IgD-negative memory B cell (primary cell): Measurements from ENCODE around the gene PITX2. TPM values are rescaled to one million over a fixed set of nuclear protein-coding genes. Genes with fewer than 3 reads are reported as not detected.

Experiments
- H3K27ac Mint-ChIP-seq, 3 donors: one replicate each; pipeline ENCODE4 v1.8.0; 2020 to 2022; ENCODE audit warnings: mild to moderate bottlenecking in 3 of 3, mixed read lengths in 3 of 3, moderate library complexity in 1 of 3
- H3K27me3 Mint-ChIP-seq: one replicate; pipeline ENCODE4 v1.8.0; 2021; ENCODE audit warnings: mixed read lengths
- H3K36me3 Mint-ChIP-seq: one replicate; pipeline ENCODE4 v1.8.0; 2020; ENCODE audit warnings: mild to moderate bottlenecking, mixed read lengths
- H3K4me1 Mint-ChIP-seq, 3 donors: one replicate each; pipeline ENCODE4 v1.8.0; 2020 to 2022; ENCODE audit warnings: mixed read lengths in 3 of 3, mild to moderate bottlenecking in 1 of 3
- H3K4me3 Mint-ChIP-seq, 4 donors: one replicate each; pipeline ENCODE4 v1.8.0; 2020 to 2022; ENCODE audit warnings: mild to moderate bottlenecking in 4 of 4, mixed read lengths in 4 of 4, moderate library complexity in 3 of 4
- H3K9me3 Mint-ChIP-seq, 3 donors: one replicate each; pipeline ENCODE4 v1.8.0; 2020 to 2021; ENCODE audit warnings: mixed read lengths in 3 of 3, mild to moderate bottlenecking in 1 of 3
- polyA plus RNA-seq: library from polyadenylated mRNA; unstranded; fragments of 300-500 nt; fragmentation: Illumina TruSeq; gene quantifications from one replicate; pipeline ENCODE4 v1.2.3, GENCODE V29; 2021

Gene PITX2
- polyA plus RNA-seq, 1 donor from 2014 or later, result not detected

DNA sequence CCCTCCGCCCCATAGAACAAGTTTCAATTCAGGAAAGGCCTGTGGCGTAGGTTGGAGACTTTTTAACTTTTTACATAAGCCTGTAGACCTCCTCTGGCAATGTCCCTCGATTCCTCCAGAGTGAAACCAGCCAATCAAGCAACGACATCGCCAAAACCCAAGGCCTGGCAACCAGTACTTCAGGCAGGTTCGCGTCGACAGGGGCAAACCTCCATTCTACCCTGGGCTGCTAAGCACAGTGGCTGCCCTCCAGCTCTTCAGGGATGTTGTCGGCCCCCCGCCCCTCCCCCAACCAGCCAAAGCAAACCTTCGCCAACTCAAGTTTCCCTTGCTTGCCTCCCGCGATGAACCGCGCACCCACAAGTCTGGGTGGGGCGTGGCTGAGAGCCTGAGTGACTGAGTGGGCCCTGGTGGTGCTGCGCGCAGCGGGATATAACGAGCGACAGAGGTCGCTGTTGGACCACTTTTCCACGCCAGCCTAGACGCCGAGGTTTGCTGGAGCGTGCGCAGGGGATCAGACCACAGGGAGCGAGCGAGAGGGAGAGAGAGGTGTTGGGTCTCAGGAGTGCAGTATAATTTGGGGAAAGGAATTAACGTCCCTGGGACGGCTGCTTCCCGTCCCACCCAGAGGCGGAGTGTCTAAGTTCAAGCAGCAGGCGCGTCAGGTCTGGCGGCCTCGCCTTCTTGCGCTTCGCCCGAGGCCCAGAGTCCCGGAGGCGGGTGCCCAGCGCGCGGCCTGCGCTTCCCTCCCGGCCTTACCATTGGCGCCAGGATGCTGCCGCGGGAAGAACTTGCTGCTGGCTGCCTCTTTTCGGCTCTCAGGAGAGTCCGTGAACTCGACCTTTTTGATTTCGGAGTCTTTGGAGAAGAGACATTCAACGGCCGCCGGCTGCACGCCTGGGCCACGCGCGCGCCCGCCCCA lies 9.0 kb upstream of the PITX2 start:
- Mint-ChIP-seq H3K9me3 (peaks cover 3 to 20% (median 4%) of the 10 kb centered on the region in 3 donors), H3K4me1 (peaks cover 7 to 12% (median 11%) of the 10 kb centered on the region in 3 donors), H3K4me3 (peak overlapping the region in 3 of 4 donors; percentile 60 to 63 (median 60)), H3K36me3 (peaks cover 1% of the 10 kb centered on the region), H3K27ac (peak overlapping the region; percentile 83 to 95 (median 87)), H3K27me3 (peaks cover 81% of the 10 kb centered on the region)

DNA sequence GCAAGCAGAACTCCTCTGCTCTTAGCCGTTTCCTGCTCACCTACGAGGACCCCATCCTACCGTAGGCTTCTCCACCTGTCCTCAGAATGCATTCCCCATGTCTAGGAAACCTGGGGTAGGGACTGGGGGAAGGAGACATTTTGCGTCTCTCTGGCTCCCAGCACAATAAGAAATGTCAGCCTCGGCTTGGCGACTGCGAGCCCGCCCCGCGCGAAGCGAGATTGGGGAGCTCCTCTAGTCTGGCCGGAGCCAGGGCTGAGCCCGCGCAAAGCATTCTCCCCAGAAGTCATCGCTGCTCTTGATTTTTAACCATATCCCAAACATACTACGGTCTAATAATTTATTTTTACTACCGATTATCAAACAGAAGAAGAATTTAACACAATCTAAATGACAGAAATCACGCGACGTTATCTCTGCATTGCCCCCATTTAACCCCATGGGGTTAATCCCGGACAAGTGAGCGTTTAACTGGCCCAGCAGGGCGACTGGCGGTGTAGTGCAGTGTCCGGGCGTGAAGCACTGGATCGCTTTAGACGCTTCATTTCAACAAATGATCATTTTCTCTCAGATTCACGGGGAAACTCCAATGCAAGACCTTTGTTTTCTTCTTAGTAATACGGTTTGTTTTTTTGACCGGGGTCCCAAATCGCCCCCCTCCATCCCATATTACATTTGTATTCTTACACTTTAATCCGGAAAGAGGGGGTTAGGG lies 8.0 kb upstream of the PITX2 start:
- Mint-ChIP-seq H3K4me3 (peak overlapping the region in 3 of 4 donors; percentile 21 to 58 (median 34)), H3K9me3 (peaks cover 3 to 19% (median 4%) of the 10 kb centered on the region in 3 donors), H3K36me3 (peaks cover 1% of the 10 kb centered on the region), H3K27ac (peak overlapping the region in 2 of 3 donors; percentile 80 to 86), H3K4me1 (peaks cover 7 to 12% (median 11%) of the 10 kb centered on the region in 3 donors), H3K27me3 (peaks cover 80% of the 10 kb centered on the region)

DNA sequence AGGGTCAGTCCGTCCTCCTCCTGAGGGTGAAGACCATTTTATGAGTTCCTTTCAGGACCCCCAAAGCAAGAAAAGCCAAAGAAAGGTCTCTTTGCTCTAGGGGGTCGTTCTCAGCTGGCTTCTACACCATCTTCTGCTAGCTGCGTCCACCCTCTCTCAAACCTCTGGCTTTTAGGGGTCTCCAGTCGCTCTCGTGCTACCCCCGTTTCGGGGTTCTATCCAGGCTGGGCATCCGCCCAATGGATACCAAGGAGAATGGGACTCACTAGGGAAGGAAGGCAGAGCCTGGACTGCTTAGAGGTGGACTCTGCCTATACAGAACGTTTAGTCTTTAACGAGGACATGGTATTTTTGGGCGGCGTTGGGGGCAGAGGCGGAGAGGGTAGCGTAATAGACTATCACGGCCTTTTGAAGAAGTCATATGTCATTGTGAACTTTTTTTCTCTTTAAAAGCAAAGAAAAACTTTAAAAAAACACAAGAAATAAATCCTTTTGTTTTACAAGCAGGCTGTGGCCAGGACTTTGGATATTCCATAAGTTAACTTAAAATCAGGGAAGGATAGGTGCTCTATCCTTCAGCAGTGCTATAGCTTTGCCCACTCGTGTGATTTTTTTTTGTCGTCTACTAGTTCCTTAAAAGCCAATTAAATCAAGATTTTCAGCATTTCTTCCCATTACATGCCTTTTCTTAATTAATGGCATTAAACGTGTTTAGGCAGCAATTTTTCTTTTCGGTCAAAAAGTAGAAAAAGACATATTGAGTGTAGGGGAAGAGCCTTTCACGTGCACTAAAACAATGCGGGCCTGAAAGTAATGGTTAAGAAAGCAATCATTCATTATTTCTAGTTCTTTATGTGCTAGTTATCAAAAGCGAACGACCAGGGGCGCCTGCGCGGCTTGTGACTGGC lies 7.2 kb upstream of the PITX2 start:
- H3K27me3 Mint-ChIP-seq, result peaks cover 81% of the 10 kb centered on the region
- peak overlapping the region; percentile 80 to 90 (median 86) for H3K27ac Mint-ChIP-seq
- peaks cover 7 to 11% (median 11%) of the 10 kb centered on the region in 3 donors for H3K4me1 Mint-ChIP-seq
- peaks cover 3 to 19% (median 4%) of the 10 kb centered on the region in 3 donors for H3K9me3 Mint-ChIP-seq
- H3K4me3 Mint-ChIP-seq, result peak overlapping the region in 1 of 4 donors; percentile 53
- peaks cover 1% of the 10 kb centered on the region for H3K36me3 Mint-ChIP-seq

DNA sequence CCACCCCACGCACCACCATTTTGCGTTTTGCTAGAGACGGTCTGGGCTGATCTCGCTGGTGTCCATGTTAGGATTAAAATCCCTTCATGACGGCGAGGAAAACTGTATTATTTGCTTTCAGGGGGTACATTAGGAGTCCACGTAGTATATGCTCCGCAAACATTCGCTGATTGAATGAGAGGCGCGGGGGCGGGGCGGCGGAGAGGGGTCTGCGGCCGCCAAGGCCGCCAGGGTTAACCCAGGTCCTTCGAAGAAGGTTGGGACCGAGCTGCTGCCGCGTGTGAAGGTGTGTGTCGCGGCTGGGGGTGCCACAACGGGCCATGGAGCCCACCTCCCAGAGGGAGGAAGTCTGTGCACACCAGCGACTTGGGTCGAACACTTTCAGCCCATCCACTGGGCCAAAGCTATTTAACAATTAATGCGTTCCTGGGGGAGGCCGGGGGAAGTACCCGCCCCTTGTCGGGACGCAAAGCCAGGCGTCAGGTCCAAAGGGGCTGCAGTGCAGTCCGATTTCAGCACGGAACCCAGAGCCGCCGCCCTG lies 6.4 kb upstream of the PITX2 start:
- H3K27ac Mint-ChIP-seq, result peak overlapping the region in 1 of 3 donors; percentile 66
- peaks cover 4 to 11% (median 7%) of the 10 kb centered on the region in 3 donors for H3K4me1 Mint-ChIP-seq
- peaks cover 1% of the 10 kb centered on the region for H3K36me3 Mint-ChIP-seq
- H3K4me3 Mint-ChIP-seq, result peak overlapping the region in 1 of 4 donors; percentile 47
- peaks cover 4 to 19% (median 6%) of the 10 kb centered on the region in 3 donors for H3K9me3 Mint-ChIP-seq
- peaks cover 82% of the 10 kb centered on the region for H3K27me3 Mint-ChIP-seq

DNA sequence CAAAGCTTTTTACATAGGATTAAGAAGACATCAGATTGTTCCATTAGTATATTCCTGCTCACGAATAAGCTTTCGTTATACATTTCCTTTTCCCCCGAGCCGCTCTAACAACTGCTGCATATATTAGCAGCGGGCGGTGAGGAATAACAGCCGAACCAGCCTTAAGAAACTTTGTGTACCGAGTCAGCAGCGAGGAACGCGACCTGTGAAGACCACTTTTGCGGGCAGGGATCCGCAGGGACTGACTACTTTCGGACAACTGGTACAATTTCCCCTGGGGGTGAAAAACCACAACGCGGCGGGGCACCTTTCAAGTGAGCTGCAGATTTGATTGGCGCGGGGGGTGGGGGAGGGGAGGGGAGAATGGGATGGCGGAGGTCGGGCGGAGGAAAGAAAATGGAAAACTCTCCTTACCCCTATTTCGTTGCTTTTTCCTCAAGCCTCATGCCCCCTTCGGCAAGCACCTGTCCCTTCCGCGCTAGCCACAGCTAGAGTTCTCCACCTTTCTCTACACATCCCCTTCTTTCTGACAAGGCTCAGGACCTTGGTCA lies 5.9 kb upstream of the PITX2 start:
- Mint-ChIP-seq H3K27me3 (peaks cover 81% of the 10 kb centered on the region), H3K27ac (peak overlapping the region; percentile 66 to 84 (median 80)), H3K4me1 (peaks cover 4 to 11% (median 7%) of the 10 kb centered on the region in 3 donors), H3K36me3 (peaks cover 1% of the 10 kb centered on the region), H3K4me3 (peak overlapping the region in 1 of 4 donors; percentile 47), H3K9me3 (peaks cover 6 to 19% (median 7%) of the 10 kb centered on the region in 3 donors)

DNA sequence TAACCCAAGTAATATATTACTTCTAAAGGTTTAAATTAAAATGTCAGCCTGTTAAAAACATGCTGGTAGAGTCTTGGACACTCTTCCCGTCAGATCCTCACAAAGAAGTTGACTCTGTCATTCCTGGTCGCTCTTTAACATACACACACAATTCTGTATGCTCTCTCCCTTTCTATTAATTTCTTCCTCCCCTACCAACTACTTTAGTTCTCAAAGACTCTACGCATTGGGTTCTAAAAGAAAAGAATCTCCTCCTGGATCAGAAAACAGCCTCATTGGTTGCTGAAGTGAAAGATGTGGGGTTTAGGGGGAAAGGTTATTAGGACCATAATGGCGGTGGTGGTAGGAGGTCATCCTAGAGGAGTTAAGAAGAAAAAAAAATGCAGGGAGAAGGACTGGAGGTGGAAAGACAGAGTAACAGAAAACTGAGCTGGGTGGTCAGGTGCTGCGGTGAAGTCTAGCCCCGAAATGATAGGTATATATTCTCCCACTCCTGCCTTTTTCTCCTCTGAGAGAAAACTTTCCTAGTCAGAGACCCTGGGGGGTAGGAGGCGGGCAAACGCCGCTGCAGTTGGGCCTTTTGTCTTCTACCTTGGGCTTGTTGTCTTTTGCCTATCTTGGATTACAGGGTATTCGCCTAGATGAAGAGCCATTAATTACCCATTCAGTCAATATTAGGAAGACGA lies 5.2 kb upstream of the PITX2 start:
- peaks cover 81% of the 10 kb centered on the region for H3K27me3 Mint-ChIP-seq
- peak overlapping the region in 2 of 4 donors; percentile 10 to 47 for H3K4me3 Mint-ChIP-seq
- peaks cover 8 to 9% (median 9%) of the 10 kb centered on the region in 3 donors for H3K4me1 Mint-ChIP-seq
- H3K9me3 Mint-ChIP-seq, result peaks cover 7 to 21% (median 12%) of the 10 kb centered on the region in 3 donors
- peaks cover 1% of the 10 kb centered on the region for H3K36me3 Mint-ChIP-seq
- H3K27ac Mint-ChIP-seq, result peak overlapping the region in 2 of 3 donors; percentile 66 to 84

DNA sequence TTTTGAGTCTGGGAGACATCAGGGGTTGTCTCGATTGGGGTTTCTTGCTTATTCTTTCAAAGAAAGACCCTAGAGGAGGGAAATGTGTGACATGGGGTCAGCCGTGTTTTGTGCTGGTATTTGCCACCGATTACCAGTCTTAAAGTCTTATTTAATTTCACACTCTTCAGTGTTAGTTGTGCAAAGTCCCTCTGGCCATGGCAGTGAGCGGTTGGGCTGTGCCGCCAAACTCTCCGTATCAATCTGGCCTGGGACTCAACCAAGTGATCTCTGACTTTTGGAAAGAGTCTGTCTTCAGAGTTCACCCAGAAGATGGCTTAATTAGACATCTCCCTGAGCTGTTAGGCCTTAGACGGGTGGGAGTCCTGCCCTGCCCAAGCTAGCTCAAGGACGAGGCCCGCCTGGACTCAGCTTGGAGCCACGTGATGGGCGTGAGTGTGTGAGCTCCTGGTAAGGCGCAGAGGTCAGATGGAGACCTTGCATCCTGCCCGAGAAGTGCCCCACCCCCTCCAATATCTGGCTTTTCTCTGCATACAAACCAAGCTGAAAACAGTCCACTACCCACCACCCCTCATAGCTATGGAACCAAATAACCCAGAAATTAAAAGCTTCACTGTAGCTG lies 3.8 kb upstream of the PITX2 start:
- peaks cover 4 to 9% (median 5%) of the 10 kb centered on the region in 3 donors for H3K4me1 Mint-ChIP-seq
- peak overlapping the region in 1 of 3 donors; percentile 20 for H3K27ac Mint-ChIP-seq
- no peak overlapping the region for H3K4me3 Mint-ChIP-seq
- H3K9me3 Mint-ChIP-seq, result peaks cover 7 to 22% (median 12%) of the 10 kb centered on the region in 3 donors
- no peaks in the 10 kb centered on the region for H3K36me3 Mint-ChIP-seq
- peaks cover 83% of the 10 kb centered on the region for H3K27me3 Mint-ChIP-seq

DNA sequence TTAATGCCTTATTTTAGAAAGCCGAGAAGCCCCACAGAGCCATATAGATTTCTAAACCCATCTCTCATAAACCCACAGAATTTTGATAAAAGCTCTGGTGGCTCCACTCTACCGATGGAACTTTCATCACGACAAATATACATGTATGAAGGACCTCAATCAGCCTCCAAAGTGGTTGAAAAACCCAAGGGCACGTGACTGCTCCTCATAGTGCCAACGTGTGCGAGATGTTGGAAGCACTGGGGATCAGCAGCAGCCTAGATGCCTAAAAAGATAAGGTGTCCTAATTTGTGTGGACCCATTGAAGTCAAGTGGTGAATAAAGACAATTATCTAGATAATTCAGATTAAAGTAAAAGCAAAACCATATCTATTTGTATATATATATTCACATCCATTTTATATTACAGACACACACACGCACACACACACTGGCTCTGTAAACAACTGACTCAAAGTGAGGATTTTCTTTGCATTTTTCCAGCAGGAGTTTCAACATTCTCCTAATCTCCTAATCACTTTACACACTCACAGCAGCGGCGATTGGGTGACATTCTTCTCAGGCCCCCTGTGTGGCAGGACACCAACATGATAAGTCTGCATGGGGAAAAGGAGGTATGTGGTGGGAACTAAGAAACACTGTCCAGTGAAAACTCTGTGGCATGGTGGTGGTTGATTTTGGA lies 2.8 kb upstream of the PITX2 start:
- H3K4me3 Mint-ChIP-seq, result no peak overlapping the region

DNA sequence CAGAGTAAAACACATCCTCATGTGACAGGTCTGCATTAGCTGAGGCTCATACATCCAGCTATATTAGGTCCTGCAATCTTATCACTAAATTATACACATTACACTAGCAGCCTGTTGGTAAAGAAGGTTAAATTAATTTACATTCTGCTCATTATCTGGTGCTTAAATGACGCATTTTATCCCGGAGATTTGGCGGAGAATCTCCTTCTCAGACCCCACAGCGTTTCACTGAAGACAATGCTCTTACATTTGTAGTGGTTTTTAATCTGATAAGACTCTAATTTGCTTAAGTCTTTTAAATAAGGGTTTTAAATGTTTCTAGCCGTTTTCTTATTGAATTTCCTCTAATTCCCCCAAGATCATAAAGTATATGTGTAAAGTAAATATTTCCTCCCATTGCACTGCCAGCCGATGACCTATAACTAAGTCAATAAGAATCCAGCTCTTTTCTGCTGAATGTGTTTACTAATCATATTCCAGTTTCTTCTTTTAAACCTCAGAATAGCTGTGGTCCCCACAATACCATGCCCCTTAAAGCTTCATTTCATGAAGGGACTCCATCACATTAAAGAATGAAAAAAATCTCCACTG lies 2.1 kb upstream of the PITX2 start:
- Mint-ChIP-seq H3K9me3 (peaks cover 7 to 16% (median 8%) of the 10 kb centered on the region in 3 donors), H3K36me3 (no peaks in the 10 kb centered on the region), H3K27me3 (peaks cover 85% of the 10 kb centered on the region)

More for the DNA sequence above, 2.8 kb upstream of the PITX2 start:
- Mint-ChIP-seq H3K27ac (peak overlapping the region in 2 of 3 donors; percentile 3 to 20), H3K4me1 (peaks cover 3 to 9% (median 3%) of the 10 kb centered on the region in 3 donors), H3K27me3 (peaks cover 84% of the 10 kb centered on the region), H3K36me3 (no peaks in the 10 kb centered on the region), H3K9me3 (peaks cover 7 to 20% (median 12%) of the 10 kb centered on the region in 3 donors)

DNA sequence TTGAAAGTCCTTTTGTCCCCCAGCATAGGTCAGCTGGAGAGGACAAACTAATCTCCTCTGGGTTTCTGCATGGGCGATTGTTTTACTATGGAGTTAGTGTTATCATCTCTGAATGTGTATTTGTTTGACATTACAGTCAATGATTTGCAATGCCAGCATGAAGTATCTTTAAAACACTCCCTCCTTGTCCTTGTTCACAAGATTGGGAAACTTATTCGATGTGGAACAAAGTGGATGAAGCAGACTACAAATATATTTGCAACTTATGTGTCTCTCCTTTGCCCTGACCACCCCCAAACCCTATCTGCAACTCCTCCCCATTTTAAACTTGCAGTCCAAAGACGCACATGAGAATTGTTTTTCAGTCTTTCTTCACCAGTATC lies 1.5 kb upstream of the PITX2 start:
- no peaks in the 10 kb centered on the region for H3K36me3 Mint-ChIP-seq
- H3K9me3 Mint-ChIP-seq, result peaks cover 5 to 16% (median 8%) of the 10 kb centered on the region in 3 donors
- H3K27ac Mint-ChIP-seq, result peak overlapping the region in 1 of 3 donors; percentile 81
- no peak overlapping the region for H3K4me3 Mint-ChIP-seq
- H3K4me1 Mint-ChIP-seq, result peaks cover 1 to 9% (median 3%) of the 10 kb centered on the region in 3 donors
- peaks cover 86% of the 10 kb centered on the region for H3K27me3 Mint-ChIP-seq

More for the DNA sequence above, 2.1 kb upstream of the PITX2 start:
- peaks cover 1 to 9% (median 3%) of the 10 kb centered on the region in 3 donors for H3K4me1 Mint-ChIP-seq
- H3K27ac Mint-ChIP-seq, result peak overlapping the region in 1 of 3 donors; percentile 81
- H3K4me3 Mint-ChIP-seq, result no peak overlapping the region

DNA sequence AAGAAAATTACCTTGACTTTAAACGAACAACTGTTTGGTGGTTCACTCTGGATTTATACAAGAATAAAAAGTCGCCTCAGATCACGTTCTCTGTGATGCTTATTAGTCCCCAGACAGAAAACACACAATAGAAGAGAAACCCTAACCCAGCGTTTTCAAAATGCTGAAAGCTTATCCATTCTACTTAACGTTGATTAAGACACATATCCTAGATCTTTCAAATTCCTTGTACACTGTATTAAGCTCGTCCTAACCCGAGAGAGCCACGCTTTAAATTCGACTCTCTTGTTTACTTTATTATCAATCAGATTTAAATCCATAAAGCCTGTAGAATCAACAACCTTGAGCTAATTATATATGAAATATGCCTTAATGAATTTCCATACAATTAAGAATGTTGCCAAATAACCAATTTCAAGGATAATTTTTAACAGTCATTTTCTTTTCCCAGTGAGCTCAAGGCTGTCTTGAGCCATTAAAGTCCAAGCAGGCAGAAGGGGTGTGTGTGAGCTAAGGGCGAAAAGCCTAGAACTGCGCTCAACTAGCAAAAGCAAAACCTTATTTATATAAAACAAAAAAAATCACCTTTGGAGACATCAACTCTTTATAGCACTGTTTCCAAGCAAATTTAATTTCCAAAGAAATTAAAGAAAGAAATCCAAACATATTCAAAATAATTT lies 981 bp upstream of the PITX2 start:
- peaks cover 1 to 9% (median 3%) of the 10 kb centered on the region in 3 donors for H3K4me1 Mint-ChIP-seq
- peak overlapping the region in 2 of 4 donors; percentile 65 to 72 for H3K4me3 Mint-ChIP-seq
- peaks cover 3 to 18% (median 8%) of the 10 kb centered on the region in 3 donors for H3K9me3 Mint-ChIP-seq
- H3K27ac Mint-ChIP-seq, result peak overlapping the region in 2 of 3 donors; percentile 76 to 84
- no peaks in the 10 kb centered on the region for H3K36me3 Mint-ChIP-seq
- H3K27me3 Mint-ChIP-seq, result peaks cover 84% of the 10 kb centered on the region
